Activated CD4-positive, alpha-beta memory T cell treated with anti-CD3 and anti-CD28 coated beads for 36 hours (primary cell): ENCODE data around the gene ASCL5. TPM values are rescaled to one million over a fixed set of nuclear protein-coding genes. Genes with fewer than 3 reads are reported as not detected.
A peak's percentile ranks its signal among the peaks of the same experiment; 100 is the strongest.

Source experiments
- CTCF ChIA-PET: fragments of 350-600 bp; sonication (Branson Sonifier 250); formaldehyde crosslinking; loops from one replicate; lab custom pipeline; 2021; ENCODE audit warnings: antibody characterized with exemption, inconsistent platforms; lab: Charles Lee
- POLR2A ChIA-PET: fragments of 350-600 bp; sonication (Branson Sonifier 250); formaldehyde crosslinking; loops from one replicate; lab custom pipeline; 2021; ENCODE audit warnings: antibody characterized with exemption; lab: Charles Lee
- DNase-seq: peaks from one replicate; pipeline ENCODE4 v3.0.0-alpha.2; 2020
- H3K27ac Mint-ChIP-seq: one replicate; pipeline ENCODE4 v1.8.0; 2021; ENCODE audit warnings: mixed read lengths
- H3K27me3 Mint-ChIP-seq: one replicate; pipeline ENCODE4 v1.8.0; 2021; ENCODE audit warnings: mixed read lengths
- H3K36me3 Mint-ChIP-seq: one replicate; pipeline ENCODE4 v1.8.0; 2021; ENCODE audit warnings: mixed read lengths
- H3K4me1 Mint-ChIP-seq: one replicate; pipeline ENCODE4 v1.8.0; 2021; ENCODE audit warnings: low read depth, mixed read lengths
- H3K4me3 Mint-ChIP-seq: one replicate; pipeline ENCODE4 v1.8.0; 2021; ENCODE audit warnings: mild to moderate bottlenecking, mixed read lengths
- H3K9me3 Mint-ChIP-seq: one replicate; pipeline ENCODE4 v1.8.0; 2021; ENCODE audit warnings: mixed read lengths
- intact Hi-C: fragments of 100-400 bp; cut with micrococcal nuclease; formaldehyde crosslinking; loops from one replicate; pipeline ENCODE4 v1.15.1; 2023
- total RNA-seq, 2 experiments: library from RNA; stranded (reverse); gene quantifications; one replicate each; pipeline ENCODE4 v1.2.3, GENCODE V29; 2021

Gene ASCL5
- total RNA-seq, 2 experiments from 2014 or later = not detected

- H3K27me3 Mint-ChIP-seq = peaks cover 5% of the 10 kb centered on the region
- no peak for DNase-seq
- H3K4me1 Mint-ChIP-seq = no peaks in the 10 kb centered on the region
- H3K9me3 Mint-ChIP-seq = no peaks in the 10 kb centered on the region
- ChIA-PET CTCF (interaction anchor here (1.4 kb wide), 1 partner anchor 110 kb away, joined by 3 read pairs; no protein-coding TSS in a partner anchor), POLR2A (no interaction called here)
- intact Hi-C loops = no loop called here
- H3K4me3 Mint-ChIP-seq = no peak overlapping the region
- no peak overlapping the region for H3K27ac Mint-ChIP-seq
- no peaks in the 10 kb centered on the region for H3K36me3 Mint-ChIP-seq
Measured at GRCh38 chr1:201089596-201089995, 37.4 kb downstream of the ASCL5 start.

GRCh38 chr1:201088901-201089525, 38.0 kb downstream of the ASCL5 start:
- Mint-ChIP-seq H3K36me3 (no peaks in the 10 kb centered on the region), H3K27ac (no peak overlapping the region), H3K4me1 (no peaks in the 10 kb centered on the region), H3K9me3 (no peaks in the 10 kb centered on the region), H3K27me3 (peaks cover 5% of the 10 kb centered on the region), H3K4me3 (no peak overlapping the region)
- CTCF ChIA-PET = interaction anchor here (1.4 kb wide), 1 partner anchor 110 kb away, joined by 3 read pairs; no protein-coding TSS in a partner anchor
- intact Hi-C loops = no loop called here
- POLR2A ChIA-PET = interaction anchor here (0.7 kb wide), 1 partner anchor 152 kb away, joined by 3 read pairs; no protein-coding TSS in a partner anchor
- DNase-seq = no peak

- Mint-ChIP-seq H3K9me3 (no peaks in the 10 kb centered on the region), H3K27me3 (peaks cover 5% of the 10 kb centered on the region), H3K4me1 (no peaks in the 10 kb centered on the region), H3K4me3 (no peak overlapping the region), H3K36me3 (no peaks in the 10 kb centered on the region), H3K27ac (no peak overlapping the region)
- ChIA-PET CTCF (interaction anchor here (1.4 kb wide), 1 partner anchor 109 kb away, joined by 3 read pairs; no protein-coding TSS in a partner anchor), POLR2A (interaction anchor here (0.7 kb wide), 1 partner anchor 152 kb away, joined by 3 read pairs; no protein-coding TSS in a partner anchor)
- DNase-seq = no peak
- intact Hi-C loops = no loop called here
Measured at GRCh38 chr1:201088395-201088794, 38.6 kb downstream of the ASCL5 start.

- Mint-ChIP-seq H3K4me1 (no peaks in the 10 kb centered on the region), H3K9me3 (no peaks in the 10 kb centered on the region), H3K36me3 (no peaks in the 10 kb centered on the region), H3K27ac (peak overlapping the region; percentile 21), H3K4me3 (no peak overlapping the region), H3K27me3 (peaks cover 5% of the 10 kb centered on the region)
- CTCF ChIA-PET = interaction anchor here (0.8 to 5.3 kb wide), 10 partner anchors 17 to 244 kb away, joined by 3 to 42 read pairs (median 5); no protein-coding TSS in a partner anchor
- intact Hi-C loops = loop anchor here (1.0 to 2.0 kb wide), 3 partner anchors 28 to 137 kb away; no protein-coding TSS in a partner anchor
- peak; percentile 64 for DNase-seq
- POLR2A ChIA-PET = no interaction called here
Measured at GRCh38 chr1:201085902-201086735, 40.9 kb downstream of the ASCL5 start.

GRCh38 chr1:201084295-201084694, 42.7 kb downstream of the ASCL5 start:
- no peaks in the 10 kb centered on the region for H3K9me3 Mint-ChIP-seq
- no peaks in the 10 kb centered on the region for H3K4me1 Mint-ChIP-seq
- H3K27ac Mint-ChIP-seq = no peak overlapping the region
- intact Hi-C loops = loop anchor here (2.0 kb wide), 1 partner anchor 139 kb away; no protein-coding TSS in a partner anchor
- ChIA-PET POLR2A (no interaction called here), CTCF (interaction anchor here (1.1 to 5.3 kb wide), 4 partner anchors 30 to 462 kb away, joined by 6 to 42 read pairs (median 18); no protein-coding TSS in a partner anchor)
- no peak for DNase-seq
- no peak overlapping the region for H3K4me3 Mint-ChIP-seq
- no peaks in the 10 kb centered on the region for H3K36me3 Mint-ChIP-seq
- H3K27me3 Mint-ChIP-seq = peaks cover 5% of the 10 kb centered on the region

GRCh38 chr1:201083741-201084140, 43.2 kb downstream of the ASCL5 start:
- Mint-ChIP-seq H3K27ac (no peak overlapping the region), H3K9me3 (no peaks in the 10 kb centered on the region), H3K36me3 (no peaks in the 10 kb centered on the region), H3K4me1 (no peaks in the 10 kb centered on the region), H3K27me3 (peaks cover 3% of the 10 kb centered on the region), H3K4me3 (no peak overlapping the region)
- intact Hi-C loops = loop anchor here (2.0 kb wide), 1 partner anchor 139 kb away; no protein-coding TSS in a partner anchor
- CTCF ChIA-PET = interaction anchor here (1.1 to 5.3 kb wide), 4 partner anchors 31 to 462 kb away, joined by 6 to 42 read pairs (median 18); no protein-coding TSS in a partner anchor
- DNase-seq = no peak
- POLR2A ChIA-PET = no interaction called here

GRCh38 chr1:201080135-201080534, 46.8 kb downstream of the ASCL5 start:
- ChIA-PET POLR2A (no interaction called here), CTCF (interaction anchor here (0.7 to 2.5 kb wide), 4 partner anchors 11 to 108 kb away, joined by 3 to 14 read pairs (median 5); no protein-coding TSS in a partner anchor)
- Mint-ChIP-seq H3K9me3 (no peaks in the 10 kb centered on the region), H3K27ac (no peak overlapping the region), H3K4me3 (no peak overlapping the region), H3K27me3 (no peaks in the 10 kb centered on the region), H3K4me1 (no peaks in the 10 kb centered on the region), H3K36me3 (no peaks in the 10 kb centered on the region)
- DNase-seq = no peak
- intact Hi-C loops = no loop called here

- Mint-ChIP-seq H3K27ac (no peak overlapping the region), H3K27me3 (no peaks in the 10 kb centered on the region), H3K36me3 (no peaks in the 10 kb centered on the region), H3K9me3 (no peaks in the 10 kb centered on the region), H3K4me3 (no peak overlapping the region), H3K4me1 (no peaks in the 10 kb centered on the region)
- no peak for DNase-seq
- intact Hi-C loops = no loop called here
- POLR2A ChIA-PET = no interaction called here
- CTCF ChIA-PET = interaction anchor here (1.4 kb wide), 1 partner anchor 98 kb away, joined by 4 read pairs; no protein-coding TSS in a partner anchor
Measured at GRCh38 chr1:201077736-201078135, 49.2 kb downstream of the ASCL5 start.

GRCh38 chr1:201077116-201077515, 49.9 kb downstream of the ASCL5 start:
- DNase-seq = no peak
- Mint-ChIP-seq H3K36me3 (no peaks in the 10 kb centered on the region), H3K9me3 (no peaks in the 10 kb centered on the region), H3K4me3 (no peak overlapping the region), H3K27me3 (no peaks in the 10 kb centered on the region), H3K4me1 (no peaks in the 10 kb centered on the region), H3K27ac (no peak overlapping the region)
- intact Hi-C loops = no loop called here
- ChIA-PET POLR2A (no interaction called here), CTCF (interaction anchor here (1.2 kb wide), 1 partner anchor 42 kb away, joined by 3 read pairs; no protein-coding TSS in a partner anchor)

- no peaks in the 10 kb centered on the region for H3K9me3 Mint-ChIP-seq
- CTCF ChIA-PET = no interaction called here
Measured at GRCh38 chr1:201076092-201076491, 50.9 kb downstream of the ASCL5 start.

GRCh38 chr1:201074018-201074417, 53.0 kb downstream of the ASCL5 start:
- DNase-seq = no peak
- intact Hi-C loops = no loop called here
- H3K27me3 Mint-ChIP-seq = peaks cover 3% of the 10 kb centered on the region
- H3K4me3 Mint-ChIP-seq = no peak overlapping the region
- no peaks in the 10 kb centered on the region for H3K4me1 Mint-ChIP-seq
- H3K27ac Mint-ChIP-seq = no peak overlapping the region
- H3K9me3 Mint-ChIP-seq = no peaks in the 10 kb centered on the region
- CTCF ChIA-PET = interaction anchor here (0.5 kb wide), 1 partner anchor 452 kb away, joined by 5 read pairs; no protein-coding TSS in a partner anchor
- no peaks in the 10 kb centered on the region for H3K36me3 Mint-ChIP-seq
- POLR2A ChIA-PET = no interaction called here

More at GRCh38 chr1:201076092-201076491, 50.9 kb downstream of the ASCL5 start:
- no peak overlapping the region for H3K4me3 Mint-ChIP-seq
- no peaks in the 10 kb centered on the region for H3K4me1 Mint-ChIP-seq
- no peaks in the 10 kb centered on the region for H3K27me3 Mint-ChIP-seq
- intact Hi-C loops = no loop called here
- H3K36me3 Mint-ChIP-seq = no peaks in the 10 kb centered on the region
- POLR2A ChIA-PET = no interaction called here
- no peak for DNase-seq
- no peak overlapping the region for H3K27ac Mint-ChIP-seq
